ENCODE data around the gene RSPO4. TPM values are rescaled to one million over a fixed set of nuclear protein-coding genes. Genes with fewer than 3 reads are reported as not detected.
"Not testable (repeated sequence)": the region's sequence is repeated elsewhere in the genome, so short reads cannot be mapped to it uniquely, and the experiment has no call there.

The RSPO4 gene
- total RNA-seq, 2 donors from 2014 or later = not detected

- TF ChIP-seq POLR2A (IDR thresholded peaks at IDR 0.05) (no peak), CTCF (IDR thresholded peaks at IDR 0.05) (no peak)
- DNase-seq = no peak
- Histone ChIP-seq H3K9me3 (no peaks in the 10 kb centered on the region), H3K27me3 (no peaks in the 10 kb centered on the region), H3K4me1 (no peaks in the 10 kb centered on the region), H3K27ac (no peak overlapping the region), H3K36me3 (replicated peaks in 1 of 2; ENCODE audit: insufficient read depth in 1 of 2, low read depth in 2 of 2) (no peaks in the 10 kb centered on the region), H3K4me3 (no peak overlapping the region)
- ATAC-seq = no peak
- intact Hi-C loops (cut with DNase I) = no loop called here
- 73 to 82% methylated on average over 7 of the region's 7 CpGs for WGBS, 2 donors
These were observed 27.9 kb upstream of the RSPO4 start for GRCh38 chr20:1029980-1030379.

- ATAC-seq; H3K9me3 ChIP-seq; H3K27me3 ChIP-seq; H3K4me3 ChIP-seq; H3K36me3 ChIP-seq (replicated peaks in 1 of 2; ENCODE audit: insufficient read depth in 1 of 2, low read depth in 2 of 2); DNase-seq; H3K27ac ChIP-seq; intact Hi-C loops (cut with DNase I); H3K4me1 ChIP-seq: not testable (repeated sequence)
- 78 to 88% methylated on average over 2 of the region's 2 CpGs for WGBS, 2 donors
These were observed 24.1 kb upstream of the RSPO4 start for GRCh38 chr20:1026214-1026613.

GRCh38 chr20:1022871-1023270, 20.8 kb upstream of the RSPO4 start:
- intact Hi-C loops (cut with DNase I) = no loop called here
- H3K36me3 ChIP-seq (replicated peaks in 1 of 2; ENCODE audit: insufficient read depth in 1 of 2, low read depth in 2 of 2) = no peaks in the 10 kb centered on the region
- TF ChIP-seq POLR2A (IDR thresholded peaks at IDR 0.05) (no peak), CTCF (IDR thresholded peaks at IDR 0.05) (no peak)
- no peaks in the 10 kb centered on the region for H3K4me1 ChIP-seq
- H3K27me3 ChIP-seq = no peaks in the 10 kb centered on the region
- H3K4me3 ChIP-seq = no peak overlapping the region
- no peaks in the 10 kb centered on the region for H3K9me3 ChIP-seq
- DNase-seq = no peak
- no peak overlapping the region for H3K27ac ChIP-seq
- ATAC-seq = no peak

GRCh38 chr20:1020614-1021013, 18.5 kb upstream of the RSPO4 start:
- ATAC-seq = no peak
- H3K27ac ChIP-seq = no peak overlapping the region
- intact Hi-C loops (cut with DNase I) = no loop called here
- H3K4me3 ChIP-seq = no peak overlapping the region
- no peaks in the 10 kb centered on the region for H3K9me3 ChIP-seq
- no peak for DNase-seq
- TF ChIP-seq POLR2A (IDR thresholded peaks at IDR 0.05) (no peak), CTCF (IDR thresholded peaks at IDR 0.05) (no peak)
- H3K36me3 ChIP-seq (replicated peaks in 1 of 2; ENCODE audit: insufficient read depth in 1 of 2, low read depth in 2 of 2) = no peaks in the 10 kb centered on the region
- H3K4me1 ChIP-seq = no peaks in the 10 kb centered on the region
- H3K27me3 ChIP-seq = no peaks in the 10 kb centered on the region
- WGBS, 2 donors = 78 to 90% methylated on average over 5 of the region's 5 CpGs

- H3K4me1 ChIP-seq = no peaks in the 10 kb centered on the region
- no peaks in the 10 kb centered on the region for H3K9me3 ChIP-seq
- H3K27me3 ChIP-seq = no peaks in the 10 kb centered on the region
- ATAC-seq = no peak
- no peak overlapping the region for H3K27ac ChIP-seq
- TF ChIP-seq CTCF (IDR thresholded peaks at IDR 0.05) (no peak), POLR2A (IDR thresholded peaks at IDR 0.05) (no peak)
- no peak for DNase-seq
- 48 to 86% methylated on average over 2 of the region's 2 CpGs for WGBS, 2 donors
- H3K4me3 ChIP-seq = no peak overlapping the region
- no peaks in the 10 kb centered on the region for H3K36me3 ChIP-seq (replicated peaks in 1 of 2; ENCODE audit: insufficient read depth in 1 of 2, low read depth in 2 of 2)
- intact Hi-C loops (cut with DNase I) = no loop called here
These were observed 17.2 kb upstream of the RSPO4 start for GRCh38 chr20:1019344-1019743.

All from body of pancreas (tissue), 4 donors.